Endodermal cell (in vitro differentiated cells): ENCODE results near the gene BBOX1. TPM values are rescaled to one million over a fixed set of nuclear protein-coding genes. Genes with fewer than 3 reads are reported as not detected.

ENCODE experiments used
- DNase-seq: peaks from one replicate; pipeline ENCODE4 v3.0.0-alpha.2; 2017
- H3K27ac ChIP-seq: 2 replicates; pipeline ENCODE4 v1.5.1; 2013; ENCODE audit warnings: mild to moderate bottlenecking, low read depth, low read length, moderate library complexity
- H3K27me3 ChIP-seq: 2 replicates; pipeline ENCODE4 v1.6.1; 2013; ENCODE audit warnings: mild to moderate bottlenecking, low read length, moderate library complexity; ENCODE audit not compliant: insufficient read depth, control insufficient read depth, poor library complexity, severe bottlenecking
- H3K36me3 ChIP-seq: 2 replicates; pipeline ENCODE4 v1.7.0; 2013; ENCODE audit warnings: mild to moderate bottlenecking, low read length, moderate library complexity; ENCODE audit not compliant: control insufficient read depth, insufficient read depth
- H3K4me1 ChIP-seq: one replicate; pipeline ENCODE4 v1.7.0; 2013; ENCODE audit warnings: low read length; ENCODE audit not compliant: control insufficient read depth, insufficient read depth
- H3K4me3 ChIP-seq: 2 replicates; pipeline ENCODE4 v1.5.1; 2013; ENCODE audit warnings: mild to moderate bottlenecking, low read length, moderate library complexity
- H3K9ac ChIP-seq: 2 replicates; pipeline ENCODE4 v1.6.1; 2013; ENCODE audit warnings: mild to moderate bottlenecking, low read length, moderate library complexity; ENCODE audit not compliant: poor library complexity, severe bottlenecking; ENCODE audit errors: extremely low read depth
- H3K9me3 ChIP-seq: 2 replicates; pipeline ENCODE4 v1.6.1; 2013; ENCODE audit warnings: mild to moderate bottlenecking, low read length, moderate library complexity; ENCODE audit not compliant: control insufficient read depth
- H3K27ac Mint-ChIP-seq: 2 replicates; pipeline ENCODE4 v1.8.0; 2020; ENCODE audit warnings: mixed read lengths
- H3K27me3 Mint-ChIP-seq: 2 replicates; pipeline ENCODE4 v1.8.0; 2021; ENCODE audit warnings: mild to moderate bottlenecking, mixed read lengths; ENCODE audit not compliant: insufficient read depth
- H3K36me3 Mint-ChIP-seq: 2 replicates; pipeline ENCODE4 v1.8.0; 2020; ENCODE audit warnings: low read depth, mixed read lengths
- H3K4me1 Mint-ChIP-seq: 2 replicates; pipeline ENCODE4 v1.8.0; 2020; ENCODE audit warnings: mixed read lengths
- H3K4me3 Mint-ChIP-seq: 2 replicates; pipeline ENCODE4 v1.8.0; 2020; ENCODE audit warnings: mild to moderate bottlenecking, moderate library complexity, mixed read lengths
- H3K9me3 Mint-ChIP-seq: 2 replicates; pipeline ENCODE4 v1.8.0; 2020; ENCODE audit warnings: mild to moderate bottlenecking, mixed read lengths
- CTCF ChIP-seq: fragments of 200-600 bp; sonication (generic); conservative IDR thresholded peaks from 2 replicates; pipeline ENCODE4 v1.5.0; 2021; ENCODE audit warnings: antibody characterized with exemption, mild to moderate bottlenecking
- whole genome bisulfite sequencing, 2 experiments: methylation state at CpG; one replicate each; pipeline versions ENCODE4 v1.1.5 to v1.1.7; 2013; ENCODE audit warnings: missing lambda C conversion rate in 2 of 2, mixed read lengths in 1 of 2; ENCODE audit not compliant: insufficient coverage in 1 of 2, insufficient read length in 1 of 2; 5-methylcytosine and 5-hydroxymethylcytosine counted together
- total RNA-seq, 2 donors: library from RNA; stranded (reverse); fragmentation: NEBNext Ultra II Directional in 1 of 2; extraction: Animal tissue kit (Norgen Biotek cat#: 25700) in 1 of 2; gene quantifications; 2 replicates in 1 of 2; 3 replicates in 1 of 2; pipeline ENCODE4 v1.2.1, GENCODE V29; 2021

BBOX1 gene
- total RNA-seq, 2 donors from 2014 or later, result not detected

GRCh38 chr11:27141576-27141975 is 101.0 kb downstream of the BBOX1 start:
- no peaks in the 10 kb centered on the region for H3K36me3 ChIP-seq
- DNase-seq, result no peak
- no peaks in the 10 kb centered on the region for H3K4me1 ChIP-seq
- Mint-ChIP-seq H3K36me3 (peaks cover 20% of the 10 kb centered on the region), H3K4me3 (no peak overlapping the region), H3K27ac (no peak overlapping the region), H3K27me3 (no peaks in the 10 kb centered on the region), H3K4me1 (no peaks in the 10 kb centered on the region), H3K9me3 (peaks cover 24% of the 10 kb centered on the region)
- 100% methylated on average over 1 of the region's 1 CpG; no CpG with 5 or more reads in 1 of the 2 experiments for WGBS, 2 experiments
- no peak for TF ChIP-seq CTCF
- peaks cover 20% of the 10 kb centered on the region for H3K9me3 ChIP-seq
- no peak overlapping the region for H3K27ac ChIP-seq
- no peaks in the 10 kb centered on the region for H3K27me3 ChIP-seq
- no peak overlapping the region for H3K9ac ChIP-seq
- no peak overlapping the region for H3K4me3 ChIP-seq

- Mint-ChIP-seq H3K4me3 (no peak overlapping the region), H3K27ac (no peak overlapping the region), H3K4me1 (peaks cover 7% of the 10 kb centered on the region), H3K27me3 (no peaks in the 10 kb centered on the region), H3K36me3 (peaks cover 10% of the 10 kb centered on the region), H3K9me3 (peaks cover 1% of the 10 kb centered on the region)
- Histone ChIP-seq H3K27ac (no peak overlapping the region), H3K27me3 (no peaks in the 10 kb centered on the region), H3K36me3 (no peaks in the 10 kb centered on the region), H3K9me3 (no peaks in the 10 kb centered on the region), H3K4me1 (no peaks in the 10 kb centered on the region), H3K9ac (no peak overlapping the region), H3K4me3 (no peak overlapping the region)
- no peak for TF ChIP-seq CTCF
- no peak for DNase-seq
- no CpG with 5 or more reads among the region's 1 CpG for WGBS, 2 experiments
These were observed 107.3 kb downstream of the BBOX1 start for GRCh38 chr11:27147916-27148315.

GRCh38 chr11:27148506-27148905 is 107.9 kb downstream of the BBOX1 start:
- no peaks in the 10 kb centered on the region for H3K27me3 Mint-ChIP-seq
- H3K36me3 ChIP-seq, result no peaks in the 10 kb centered on the region
- DNase-seq, result no peak
- H3K9me3 Mint-ChIP-seq, result peaks cover 1% of the 10 kb centered on the region
- no peak overlapping the region for H3K4me3 ChIP-seq
- no peak overlapping the region for H3K4me3 Mint-ChIP-seq
- H3K4me1 Mint-ChIP-seq, result peaks cover 7% of the 10 kb centered on the region
- no peak overlapping the region for H3K27ac ChIP-seq
- no peaks in the 10 kb centered on the region for H3K27me3 ChIP-seq
- no peaks in the 10 kb centered on the region for H3K4me1 ChIP-seq
- no peak overlapping the region for H3K9ac ChIP-seq
- peaks cover 10% of the 10 kb centered on the region for H3K36me3 Mint-ChIP-seq
- no peak for TF ChIP-seq CTCF
- H3K27ac Mint-ChIP-seq, result no peak overlapping the region
- H3K9me3 ChIP-seq, result no peaks in the 10 kb centered on the region
